ENCODE results near the gene TBC1D4.

The TBC1D4 gene

DNA sequence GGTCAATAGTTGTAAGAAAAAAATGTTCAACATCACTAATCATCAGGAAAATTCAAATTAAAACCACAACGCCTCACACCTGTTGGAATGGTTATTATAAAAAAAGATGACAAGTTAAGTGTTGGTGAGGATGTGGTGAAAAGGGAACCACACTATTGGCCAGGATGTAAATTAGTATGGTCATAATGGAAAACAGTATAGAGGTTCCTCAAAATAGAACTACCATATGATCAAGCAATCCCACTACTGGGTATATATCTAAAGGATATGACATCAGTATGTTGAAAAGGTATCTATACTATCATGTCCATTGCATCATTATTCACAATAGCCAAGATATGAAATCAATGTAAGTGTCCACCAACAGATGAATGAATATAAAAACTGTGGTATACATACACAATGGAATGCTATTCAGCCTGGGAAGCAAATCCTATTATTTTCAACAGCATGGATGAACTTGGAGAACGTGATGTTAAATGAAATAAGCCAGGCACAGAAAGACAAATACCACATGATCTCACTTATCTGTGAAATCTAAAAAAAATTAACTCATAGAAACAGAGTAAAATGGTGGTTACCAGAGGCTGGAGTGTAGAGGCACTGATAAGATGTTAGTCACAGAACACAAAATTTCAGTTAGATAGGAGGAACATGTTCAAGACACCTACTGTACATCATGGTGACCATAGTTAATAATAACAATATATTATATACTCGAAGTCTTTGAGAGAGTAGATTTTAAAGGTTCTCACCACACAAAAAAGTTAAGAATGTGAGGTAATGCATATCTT, 56.6 kb downstream of the TBC1D4 start:
- no peak overlapping the region for H3K27ac ChIP-seq
- TF ChIP-seq ZFX (IDR thresholded peaks at IDR 0.05; ENCODE audit: borderline replicate concordance): no peak
- TF ChIP-seq, protein P1, sequence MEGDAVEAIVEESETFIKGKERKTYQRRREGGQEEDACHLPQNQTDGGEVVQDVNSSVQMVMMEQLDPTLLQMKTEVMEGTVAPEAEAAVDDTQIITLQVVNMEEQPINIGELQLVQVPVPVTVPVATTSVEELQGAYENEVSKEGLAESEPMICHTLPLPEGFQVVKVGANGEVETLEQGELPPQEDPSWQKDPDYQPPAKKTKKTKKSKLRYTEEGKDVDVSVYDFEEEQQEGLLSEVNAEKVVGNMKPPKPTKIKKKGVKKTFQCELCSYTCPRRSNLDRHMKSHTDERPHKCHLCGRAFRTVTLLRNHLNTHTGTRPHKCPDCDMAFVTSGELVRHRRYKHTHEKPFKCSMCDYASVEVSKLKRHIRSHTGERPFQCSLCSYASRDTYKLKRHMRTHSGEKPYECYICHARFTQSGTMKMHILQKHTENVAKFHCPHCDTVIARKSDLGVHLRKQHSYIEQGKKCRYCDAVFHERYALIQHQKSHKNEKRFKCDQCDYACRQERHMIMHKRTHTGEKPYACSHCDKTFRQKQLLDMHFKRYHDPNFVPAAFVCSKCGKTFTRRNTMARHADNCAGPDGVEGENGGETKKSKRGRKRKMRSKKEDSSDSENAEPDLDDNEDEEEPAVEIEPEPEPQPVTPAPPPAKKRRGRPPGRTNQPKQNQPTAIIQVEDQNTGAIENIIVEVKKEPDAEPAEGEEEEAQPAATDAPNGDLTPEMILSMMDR (IDR thresholded peaks at IDR 0.05): no peak

DNA sequence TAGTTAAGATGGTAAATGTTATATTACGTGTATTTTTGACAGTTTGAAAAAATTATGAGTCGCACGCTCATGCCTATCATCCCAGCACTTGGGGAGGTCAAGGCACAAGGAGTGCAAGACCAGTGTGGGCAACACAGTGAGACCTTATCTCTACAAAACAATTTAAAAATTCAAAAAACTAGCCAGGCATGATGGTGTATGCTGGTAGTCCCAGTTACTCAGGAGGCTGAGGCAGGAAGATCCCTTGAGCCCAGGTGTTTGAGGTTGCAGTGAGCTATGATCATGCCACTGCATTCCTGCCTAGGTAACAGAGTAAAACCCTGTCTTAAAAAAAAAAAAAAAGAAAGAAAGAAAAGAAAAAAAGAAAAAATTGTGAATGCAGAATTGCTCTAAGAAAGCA, 58.0 kb downstream of the TBC1D4 start:
- no peak overlapping the region for H3K27ac ChIP-seq
- TF ChIP-seq ZFX (IDR thresholded peaks at IDR 0.05; ENCODE audit: borderline replicate concordance): no peak
- TF ChIP-seq, protein P1 (IDR thresholded peaks at IDR 0.05): no peak

DNA sequence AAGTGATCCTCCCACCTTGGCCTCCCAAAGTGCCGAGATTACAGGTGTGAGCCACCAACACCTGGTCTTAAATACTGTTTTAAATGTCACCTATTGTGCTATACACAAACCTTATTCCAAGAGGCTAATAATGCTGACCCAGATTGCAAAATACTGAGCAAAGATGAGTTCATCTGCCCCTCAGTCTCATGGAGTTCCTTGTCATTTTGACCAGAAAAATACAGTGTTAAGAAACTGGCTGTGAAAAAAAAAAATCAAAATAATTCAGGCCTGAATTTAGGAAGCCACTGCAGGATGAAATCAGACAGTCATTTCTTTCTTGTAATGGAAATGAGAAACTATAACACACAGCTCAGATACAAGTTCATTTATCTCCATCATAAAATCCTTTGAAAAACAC, 59.9 kb downstream of the TBC1D4 start:
- no peak for TF ChIP-seq ZFX (IDR thresholded peaks at IDR 0.05; ENCODE audit: borderline replicate concordance)
- TF ChIP-seq, protein P1 (IDR thresholded peaks at IDR 0.05): no peak
- H3K27ac ChIP-seq: no peak overlapping the region

DNA sequence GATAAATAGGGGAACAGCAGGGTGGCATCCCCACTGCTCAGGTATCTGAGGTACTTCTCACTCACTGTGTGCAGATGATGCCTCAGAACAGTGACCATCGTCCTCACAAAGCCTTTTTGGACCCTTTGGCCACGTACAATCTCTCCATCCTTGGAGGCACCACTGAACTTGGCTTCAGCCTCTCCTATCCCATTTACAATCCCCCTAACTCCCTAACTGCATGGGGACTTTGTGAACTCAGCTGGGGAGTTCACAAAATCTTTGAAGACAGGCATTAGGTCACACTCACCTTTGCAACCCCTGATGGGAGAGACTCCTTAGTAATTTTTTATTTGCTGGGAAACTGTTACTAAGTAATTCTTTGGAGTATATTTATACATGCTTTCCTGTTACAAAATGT, 60.8 kb downstream of the TBC1D4 start:
- no peak overlapping the region for H3K27ac ChIP-seq

DNA sequence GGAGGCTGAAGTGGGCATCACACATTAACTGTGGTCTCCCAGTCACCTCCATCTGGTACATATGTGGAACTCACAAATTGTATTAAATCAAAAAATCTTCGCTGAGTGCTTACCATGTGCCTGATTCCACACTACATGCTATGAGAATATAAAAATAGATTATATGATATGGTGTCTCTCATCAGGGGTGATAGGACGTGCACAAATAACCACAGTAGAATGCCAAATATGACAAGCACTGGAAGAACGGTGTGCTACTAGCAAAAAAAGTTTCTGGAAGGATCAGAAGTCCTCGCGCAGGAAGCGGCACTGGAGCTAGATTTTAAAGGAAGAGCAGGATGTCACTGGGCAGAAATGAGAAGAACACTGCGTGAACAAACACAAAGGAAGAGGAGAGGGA, 62.3 kb downstream of the TBC1D4 start:
- no peak overlapping the region for H3K27ac ChIP-seq
- no peak for TF ChIP-seq ZFX (IDR thresholded peaks at IDR 0.05; ENCODE audit: borderline replicate concordance)
- TF ChIP-seq, protein P1 (IDR thresholded peaks at IDR 0.05): no peak

More for the DNA sequence above, 60.8 kb downstream of the TBC1D4 start:
- no peak for TF ChIP-seq ZFX (IDR thresholded peaks at IDR 0.05; ENCODE audit: borderline replicate concordance)
- TF ChIP-seq, protein P1 (IDR thresholded peaks at IDR 0.05): no peak

DNA sequence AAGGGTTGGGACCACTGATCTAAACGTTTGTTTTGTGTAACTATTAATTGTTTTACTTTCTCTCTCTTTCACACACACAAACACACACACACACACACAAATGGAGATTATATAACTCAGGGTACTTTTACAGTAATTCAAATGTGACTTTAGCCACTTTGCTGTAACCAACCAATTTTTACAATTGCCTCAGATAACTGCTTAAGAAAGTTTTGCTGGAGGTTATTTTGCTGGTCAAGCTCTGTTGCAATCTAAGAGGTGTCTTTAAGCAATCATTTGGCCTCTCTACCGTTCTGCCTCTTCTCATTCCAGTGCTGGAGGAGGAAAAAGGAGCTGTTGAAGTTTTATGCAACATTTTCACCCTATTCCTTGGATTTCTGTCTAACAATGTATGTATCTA, 63.0 kb downstream of the TBC1D4 start:
- TF ChIP-seq ZFX (IDR thresholded peaks at IDR 0.05; ENCODE audit: borderline replicate concordance): no peak
- TF ChIP-seq, protein P1 (IDR thresholded peaks at IDR 0.05): no peak
- H3K27ac ChIP-seq: no peak overlapping the region

DNA sequence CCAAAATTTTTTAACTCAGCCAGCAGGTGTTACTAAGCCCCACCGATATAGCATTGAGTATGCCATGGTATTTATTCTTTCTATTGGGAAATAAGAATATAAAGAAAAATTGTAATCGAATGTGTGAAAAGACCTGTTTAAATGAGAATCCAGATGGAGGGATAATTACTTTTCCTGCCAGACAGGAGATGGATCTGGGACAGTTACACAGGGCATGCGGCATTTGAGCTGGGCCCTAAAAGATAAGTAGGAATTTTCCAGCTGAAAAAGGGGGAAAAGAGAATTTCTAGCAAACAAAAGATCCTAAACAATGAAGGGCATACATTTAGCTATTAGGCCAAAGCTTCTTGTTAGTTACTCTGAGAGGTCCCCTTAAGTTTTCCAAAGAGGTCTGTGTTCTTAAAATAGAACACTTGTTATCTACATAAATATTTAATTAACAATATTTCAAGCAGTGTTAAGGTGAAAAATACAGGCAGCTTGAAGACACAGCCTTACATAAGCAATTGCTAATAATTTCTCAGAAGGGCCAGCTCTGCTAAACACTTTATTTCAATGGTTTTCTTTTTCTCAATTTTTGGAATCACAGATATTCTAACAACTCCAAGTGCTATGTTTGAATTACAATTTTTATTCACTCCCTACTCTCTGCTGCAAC, 63.7 kb downstream of the TBC1D4 start:
- TF ChIP-seq, protein P1 (IDR thresholded peaks at IDR 0.05): no peak
- TF ChIP-seq ZFX (IDR thresholded peaks at IDR 0.05; ENCODE audit: borderline replicate concordance): no peak
- H3K27ac ChIP-seq: no peak overlapping the region

All from 22Rv1 (cell line).